ENCODE results near the gene DNMT3A.

Gene DNMT3A

DNA sequence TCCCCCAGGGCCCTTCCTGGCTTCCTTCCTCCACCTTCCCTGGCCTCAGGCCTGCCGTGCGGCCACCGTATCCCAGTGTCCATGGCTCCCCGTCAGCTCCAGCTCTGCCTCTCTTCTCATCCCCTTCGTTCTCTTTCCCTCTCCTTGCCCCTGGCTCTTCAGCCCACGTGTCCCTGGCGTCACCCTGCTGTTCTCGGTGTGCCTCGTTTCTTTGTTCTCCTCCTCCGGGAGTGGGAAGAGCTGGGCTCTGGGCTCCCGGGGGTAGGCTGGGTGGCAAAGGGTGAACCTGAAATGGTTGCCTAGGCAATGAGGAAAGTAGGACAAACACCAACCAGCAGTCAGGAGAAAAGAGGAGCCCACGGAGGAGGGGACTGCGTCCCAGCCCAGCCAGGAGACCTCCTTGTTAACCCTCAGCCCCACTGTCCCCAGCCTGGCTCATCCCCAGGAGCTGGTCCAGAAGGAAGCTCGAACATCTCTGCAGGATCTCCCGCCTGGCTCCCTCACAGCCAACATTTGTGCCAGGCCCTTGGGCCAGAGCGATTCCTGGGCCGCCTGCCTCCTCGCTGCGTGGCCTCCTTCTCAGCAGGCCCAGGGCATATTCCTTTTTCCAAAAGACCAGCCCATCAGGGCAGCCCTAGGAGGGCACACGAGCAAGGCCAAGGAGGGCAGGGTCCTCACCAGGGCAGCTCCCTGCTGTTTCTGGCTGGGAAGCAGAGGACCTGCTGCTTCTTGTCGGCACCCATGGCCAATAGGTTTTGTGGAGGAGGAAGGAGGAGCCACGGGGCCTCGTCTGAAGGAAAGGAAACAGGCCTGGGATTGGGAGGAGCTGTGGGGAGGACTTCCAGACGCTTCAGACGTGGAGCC lies 30.9 kb upstream of the DNMT3A start:
- peak; percentile 31 for DNase-seq

DNA sequence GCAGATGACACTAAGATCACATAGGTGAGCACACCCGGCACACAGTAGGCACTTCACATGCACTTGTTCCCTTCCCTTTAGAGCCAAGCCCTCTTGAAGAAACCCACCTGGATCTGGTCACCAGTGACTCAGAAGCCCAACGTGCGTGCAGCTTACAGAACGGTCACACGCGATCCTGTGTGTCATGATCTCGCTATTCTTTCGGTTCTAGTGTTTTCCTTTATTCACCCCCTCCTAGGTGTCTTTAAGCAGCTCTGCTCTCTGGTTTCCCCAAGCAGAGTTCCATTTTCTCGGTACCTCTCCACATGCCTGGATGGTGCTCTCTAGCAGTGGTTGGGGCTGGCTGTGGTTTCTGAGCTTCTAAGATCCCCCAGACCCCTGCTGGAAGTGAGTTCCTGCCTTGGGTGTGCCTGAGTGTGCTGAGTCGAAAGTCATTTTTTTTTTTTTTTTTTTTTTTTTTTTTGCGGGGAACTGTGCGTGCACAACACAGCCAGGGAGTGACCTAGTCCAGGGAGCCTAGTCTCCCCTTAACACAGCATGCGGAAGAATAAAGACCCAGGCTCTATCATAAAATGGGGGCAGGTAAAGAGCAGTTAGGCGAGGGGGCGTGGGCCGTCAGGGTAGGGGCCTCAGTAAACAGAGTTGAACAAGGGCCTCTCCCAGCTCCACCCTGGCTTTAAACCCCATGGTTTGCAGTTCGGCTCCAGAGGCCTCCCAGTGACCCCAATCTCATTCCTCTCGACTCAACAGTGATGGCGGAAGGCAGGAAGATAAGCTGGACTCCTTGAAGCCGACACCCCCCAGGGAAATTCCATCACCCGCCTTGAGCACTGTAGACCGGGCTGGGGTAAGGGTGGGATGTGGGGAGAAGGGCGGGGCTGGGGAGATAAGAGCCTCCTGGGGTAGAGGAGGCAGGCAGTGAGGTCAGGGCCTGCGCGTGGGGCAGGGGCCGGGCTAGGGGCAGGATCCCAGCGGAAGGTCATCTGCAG lies 29.8 kb upstream of the DNMT3A start:
- no peak for DNase-seq

- no peak for DNase-seq
Measured at GRCh38 chr2:25369876-25370275, 28.2 kb upstream of the DNMT3A start.

DNA sequence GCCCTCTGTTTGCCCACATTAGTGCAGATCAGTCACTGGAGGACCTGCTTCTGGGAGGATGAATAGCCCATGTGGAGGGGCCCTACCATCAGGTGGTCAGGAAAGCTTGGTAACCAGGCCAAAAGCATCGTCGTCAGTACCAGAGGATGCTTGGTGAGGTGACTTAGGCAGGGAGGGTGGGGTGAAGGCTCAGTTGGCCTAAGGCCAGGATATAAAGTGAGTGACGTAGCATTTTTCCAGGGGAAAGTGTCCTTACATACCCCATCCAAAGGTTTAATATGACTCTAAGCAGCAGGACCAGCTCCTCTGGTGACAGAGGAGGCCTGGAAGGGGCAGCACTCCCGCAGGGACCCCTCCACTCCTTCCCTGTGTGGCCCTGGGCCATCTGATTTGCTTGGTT lies 27.7 kb upstream of the DNMT3A start:
- no peak for DNase-seq

- DNase-seq = no peak
Measured at GRCh38 chr2:25368660-25369059, 26.9 kb upstream of the DNMT3A start.

DNA sequence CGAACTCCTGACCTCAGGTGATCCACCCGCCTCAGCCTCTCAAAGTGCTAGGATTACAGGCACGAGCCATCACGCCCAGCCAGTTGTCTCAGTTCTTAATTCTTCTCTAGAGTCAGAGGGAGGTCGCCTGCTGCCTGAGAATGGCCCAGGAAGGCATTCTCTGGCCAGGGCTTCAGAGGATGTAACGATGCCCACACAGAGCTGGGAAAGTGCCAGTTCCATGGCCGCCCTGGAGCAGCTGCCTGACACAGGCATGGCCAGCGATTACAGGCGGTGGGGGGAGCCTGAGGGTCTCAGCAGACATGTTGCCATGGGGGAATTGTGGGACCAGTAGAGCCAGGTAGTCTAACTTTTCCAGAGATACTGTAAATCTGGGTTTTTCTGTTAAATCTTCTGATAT lies 25.6 kb upstream of the DNMT3A start:
- no peak for DNase-seq

DNA sequence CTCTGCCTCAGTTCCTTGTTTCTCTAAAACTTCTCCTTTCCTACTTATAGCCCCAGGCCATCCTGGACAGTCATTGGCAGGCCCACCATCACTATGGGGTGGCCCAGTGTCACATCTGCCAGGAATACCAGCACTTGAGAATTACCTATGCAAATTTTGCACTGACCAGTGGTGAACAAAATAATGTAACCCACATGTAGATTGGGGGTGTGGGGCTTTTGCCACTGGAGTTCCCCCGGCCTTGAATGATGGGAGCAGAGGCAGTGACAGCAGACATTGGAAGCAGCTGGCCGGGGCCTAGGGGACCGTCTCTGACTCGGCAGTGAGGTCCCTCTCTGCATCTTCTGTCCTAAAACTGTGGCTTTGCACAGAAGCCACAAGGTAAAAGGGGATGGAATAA lies 24.9 kb upstream of the DNMT3A start:
- no peak for DNase-seq

GRCh38 chr2:25365241-25365640 lies 23.5 kb upstream of the DNMT3A start:
- DNase-seq = no peak

DNA sequence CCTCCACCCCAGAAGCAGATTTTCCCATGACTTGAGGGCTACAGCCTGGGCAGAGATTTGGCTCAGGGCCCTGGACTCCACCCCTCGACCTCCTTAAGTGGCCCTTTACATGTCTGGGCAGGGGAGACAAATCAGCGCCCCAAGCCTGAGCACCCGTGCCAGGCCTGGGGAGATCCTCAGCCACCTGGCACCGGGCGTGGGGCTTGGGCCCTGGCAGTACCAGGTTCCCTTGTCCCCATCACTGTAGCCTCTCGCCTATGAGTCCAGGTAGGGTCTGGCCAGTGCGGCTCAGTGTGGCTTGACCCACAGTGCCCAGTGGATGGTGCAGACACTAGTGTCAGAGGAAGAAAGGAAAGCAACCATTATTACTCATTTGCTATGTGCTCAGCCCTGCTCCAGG lies 22.0 kb upstream of the DNMT3A start:
- DNase-seq = no peak

- no peak for DNase-seq
Measured at GRCh38 chr2:25362434-25363145, 20.9 kb upstream of the DNMT3A start.

DNA sequence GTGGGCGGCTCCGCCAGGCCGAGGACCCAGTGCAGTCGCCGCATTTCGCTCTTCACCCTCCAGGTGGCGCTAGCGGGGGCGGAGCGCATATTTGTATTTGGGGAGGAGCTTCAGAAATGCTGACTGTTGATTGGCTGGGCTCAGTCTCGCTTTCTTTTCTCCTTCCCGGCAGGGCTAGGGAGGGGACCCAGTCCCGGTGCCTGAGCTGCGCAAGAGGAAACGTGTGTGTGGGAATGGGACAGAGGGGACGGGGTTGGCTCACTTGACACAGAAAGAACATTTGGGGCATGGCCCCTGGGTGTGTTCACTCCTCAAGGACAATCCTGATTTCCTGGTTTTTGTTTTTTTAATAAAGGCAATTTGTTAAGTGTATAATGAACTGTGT lies 20.3 kb upstream of the DNMT3A start:
- peak; percentile 96 for DNase-seq

DNA sequence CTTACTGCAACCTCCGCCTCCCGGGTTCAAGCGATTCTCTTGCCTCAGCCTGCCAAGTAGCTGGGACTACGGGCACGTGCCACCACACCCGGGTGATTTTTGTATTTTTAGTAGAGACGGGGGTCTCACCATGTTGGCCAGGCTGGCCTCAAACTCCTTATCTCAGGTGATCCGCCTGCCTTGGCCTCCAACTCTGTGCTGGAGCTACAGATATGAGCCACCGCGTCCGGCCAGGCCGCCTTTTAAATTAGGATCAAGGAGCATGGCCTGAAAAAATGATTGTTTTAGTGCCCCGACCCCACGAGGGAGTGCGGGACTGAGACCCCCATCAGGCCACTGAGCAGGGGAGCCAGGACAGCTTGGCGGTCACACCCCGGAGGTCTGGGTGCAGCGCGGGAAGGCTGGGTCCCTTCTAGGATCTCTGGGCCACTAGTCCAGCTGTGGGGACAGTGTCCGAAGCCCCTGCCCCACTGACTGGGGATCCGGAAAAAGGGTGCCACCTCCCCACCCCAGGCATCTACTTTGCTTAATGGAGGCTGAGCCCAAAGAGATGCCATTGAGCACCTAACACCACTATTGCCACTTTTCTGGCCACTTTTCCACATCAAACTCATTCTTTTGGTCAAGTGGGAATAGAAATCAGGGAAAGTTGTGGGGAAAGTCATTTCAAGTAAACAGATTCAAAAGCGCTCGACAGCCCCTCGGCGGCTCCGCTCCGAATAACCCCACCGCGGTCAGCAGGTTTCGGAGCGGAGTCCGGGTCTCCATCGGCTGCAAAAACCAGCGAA lies 19.7 kb upstream of the DNMT3A start:
- no peak for DNase-seq

DNA sequence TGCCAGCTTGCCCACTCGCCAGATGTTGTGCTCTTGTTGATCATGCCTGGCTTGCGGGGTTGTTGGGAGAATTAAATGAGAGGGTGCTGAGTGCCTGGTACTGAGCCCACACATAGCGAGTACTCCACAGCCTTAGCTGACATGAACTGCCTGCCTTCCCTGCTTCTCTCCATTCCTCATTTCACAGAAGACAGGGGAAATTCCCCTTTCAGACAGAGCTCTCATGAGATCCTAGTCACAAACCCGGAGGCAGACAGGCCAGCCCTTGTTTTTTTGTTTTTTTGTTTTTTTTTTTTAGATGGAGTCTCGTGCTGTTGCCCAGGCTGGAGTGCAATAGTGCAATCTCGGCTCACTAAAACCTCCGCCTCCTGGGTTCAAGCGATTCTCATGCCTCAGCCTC lies 17.1 kb upstream of the DNMT3A start:
- DNase-seq = no peak

DNA sequence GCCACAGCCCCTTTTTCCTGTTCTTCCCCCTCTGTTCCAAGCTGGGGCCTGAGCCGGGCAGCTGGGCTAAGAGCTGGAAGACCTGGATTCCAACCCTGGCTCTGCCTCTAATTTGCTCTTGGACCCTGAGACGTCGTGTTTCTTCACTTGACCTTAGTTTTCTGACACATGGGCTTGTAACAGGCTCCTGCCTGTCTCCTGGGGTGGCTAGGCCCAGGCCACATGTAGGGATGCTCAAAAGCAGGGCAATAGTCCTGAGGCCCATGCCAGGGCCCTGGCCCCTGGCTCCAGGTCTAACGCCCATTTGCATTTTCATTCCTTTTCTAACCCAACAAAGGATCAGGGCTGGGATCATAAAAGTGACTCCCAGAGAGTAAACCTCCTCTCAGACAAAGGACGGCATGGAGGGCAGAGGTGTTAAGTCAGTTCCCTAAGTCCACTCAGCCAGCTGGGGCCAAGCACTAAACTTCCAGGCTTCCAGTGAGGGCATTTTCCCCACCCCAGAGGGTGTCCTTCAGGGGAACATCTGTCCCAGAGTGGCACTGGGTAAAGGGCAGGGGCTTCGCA lies 16.6 kb upstream of the DNMT3A start:
- DNase-seq = no peak

DNA sequence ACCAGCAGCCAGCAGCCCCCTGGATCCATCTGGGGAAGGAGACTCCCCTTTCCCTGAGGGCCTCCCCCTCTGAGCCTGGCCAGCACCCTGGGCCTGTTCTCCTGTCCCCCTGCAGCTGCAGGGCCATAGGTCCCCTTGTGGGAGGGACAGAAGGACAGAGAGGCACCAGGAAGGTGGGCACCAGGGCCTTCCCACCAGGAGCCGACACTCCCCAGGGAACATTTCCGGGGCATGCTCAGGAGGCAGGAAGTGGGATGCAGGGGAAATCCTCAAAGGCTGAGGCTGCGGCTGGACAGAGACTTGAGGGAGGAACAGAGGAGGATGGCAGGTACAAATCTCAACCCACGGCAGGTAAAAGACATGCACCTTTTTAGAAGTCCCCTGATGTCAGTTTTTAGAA lies 14.4 kb upstream of the DNMT3A start:
- no peak for DNase-seq

- DNase-seq = no peak
Measured at GRCh38 chr2:25355270-25355669, 13.5 kb upstream of the DNMT3A start.

DNA sequence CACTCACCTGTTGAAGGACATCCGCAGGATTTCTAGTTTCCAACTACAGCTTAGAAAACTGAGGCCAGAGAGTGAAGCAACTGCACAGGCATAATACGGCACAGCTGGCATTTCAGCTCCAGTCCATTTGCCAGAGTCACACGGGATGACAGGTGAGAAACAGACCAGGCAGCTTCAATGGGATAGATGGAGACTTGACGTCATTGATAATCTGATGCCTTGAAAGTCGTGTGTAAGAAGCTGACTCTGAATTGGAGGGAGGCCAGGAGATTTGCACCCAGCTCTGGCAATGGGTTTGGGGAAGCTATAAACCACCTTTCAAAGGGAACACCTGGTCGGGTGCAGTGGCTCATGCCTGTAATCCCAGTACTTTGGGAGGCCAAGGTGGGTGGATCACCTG lies 12.4 kb upstream of the DNMT3A start:
- no peak for DNase-seq

- DNase-seq = no peak
Measured at GRCh38 chr2:25349397-25349796, 7.7 kb upstream of the DNMT3A start.

GRCh38 chr2:25347846-25348245 lies 6.1 kb upstream of the DNMT3A start:
- no peak for DNase-seq

DNA sequence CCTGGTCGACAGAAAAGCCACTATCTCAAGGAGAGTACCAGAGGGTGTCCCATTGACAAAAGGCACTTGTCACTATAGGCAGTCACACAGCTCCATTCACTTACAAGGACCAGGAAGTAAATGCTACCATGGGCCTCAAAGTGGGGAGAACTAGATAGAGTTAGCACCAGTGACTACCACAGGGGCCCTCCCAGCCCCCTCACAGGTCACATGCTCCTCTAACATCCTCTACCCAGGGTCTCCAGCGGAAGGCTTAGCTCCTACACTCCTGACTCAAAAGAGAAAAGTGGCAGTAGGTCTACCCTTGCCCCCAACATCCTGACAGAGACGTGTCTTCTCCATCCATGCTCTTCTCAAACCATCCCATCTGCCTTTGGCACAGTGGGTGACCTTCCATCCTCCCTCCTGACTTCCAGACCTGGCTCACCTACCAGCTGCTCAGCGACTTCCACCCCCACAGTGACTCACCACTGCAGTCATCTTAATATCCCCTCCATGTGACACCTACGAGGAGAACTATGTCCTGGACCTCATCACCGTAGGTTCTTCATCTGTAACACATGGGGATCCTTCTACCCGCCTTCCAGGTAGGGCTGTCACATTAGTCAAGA lies 5.6 kb upstream of the DNMT3A start:
- DNase-seq = no peak

DNA sequence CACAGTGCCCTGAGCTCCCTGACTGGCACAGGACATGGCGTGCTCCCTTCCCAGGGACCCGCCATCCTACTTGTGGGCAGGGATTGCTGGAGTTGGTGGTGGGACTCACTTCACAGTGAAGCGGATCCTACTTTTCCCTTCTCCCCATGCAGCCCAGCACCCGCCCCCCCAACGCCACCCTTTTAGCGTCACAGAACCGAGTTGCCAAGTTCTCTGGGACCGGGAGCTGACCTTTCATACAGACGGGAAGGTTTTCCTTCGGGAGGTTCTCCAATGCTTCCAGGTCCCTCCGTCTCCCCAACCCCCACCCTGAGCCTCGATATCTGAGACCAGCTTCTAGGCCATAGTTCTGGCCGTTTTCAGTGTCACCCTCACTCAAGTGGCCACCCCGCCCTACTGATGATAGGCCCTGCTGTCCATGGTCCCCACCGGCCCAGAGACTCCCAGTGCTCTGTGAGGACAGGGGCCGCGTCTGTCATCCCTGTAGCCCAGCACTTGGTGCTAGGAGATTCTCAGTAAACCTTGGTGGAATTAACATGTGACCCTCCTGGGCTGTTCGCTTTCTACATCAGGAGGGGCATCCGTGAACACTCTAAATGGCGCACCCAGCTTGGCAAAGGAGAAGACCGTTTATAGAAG lies 1.6 kb upstream of the DNMT3A start:
- no peak for DNase-seq
